Neuronal stem cell (in vitro differentiated cells): Measurements from ENCODE around the gene SLC18A3.

Experiments
- DNase-seq: peaks from one replicate; pipeline ENCODE4 v3.0.0-alpha.2; 2013; ENCODE audit warnings: low spot score
- H2AFZ ChIP-seq: one replicate; pipeline ENCODE4 v1.6.1; 2013; ENCODE audit warnings: mild to moderate bottlenecking, low read length, inconsistent platforms
- H2AK5ac ChIP-seq: 2 replicates; pipeline ENCODE4 v1.6.1; 2013; ENCODE audit warnings: low read depth, mild to moderate bottlenecking, inconsistent platforms, low read length, moderate library complexity, mixed read lengths
- H2BK120ac ChIP-seq: 2 replicates; pipeline ENCODE4 v1.6.1; 2013; ENCODE audit warnings: low read depth, mild to moderate bottlenecking, inconsistent platforms, low read length, moderate library complexity, mixed read lengths
- H2BK12ac ChIP-seq: one replicate; pipeline ENCODE4 v1.6.1; 2013; ENCODE audit warnings: low read length, inconsistent platforms
- H2BK15ac ChIP-seq: 2 replicates; pipeline ENCODE4 v1.6.1; 2013; ENCODE audit warnings: mild to moderate bottlenecking, low read length, inconsistent platforms, mixed read lengths
- H2BK5ac ChIP-seq: one replicate; pipeline ENCODE4 v1.6.1; 2013; ENCODE audit warnings: inconsistent platforms, mild to moderate bottlenecking, low read length, moderate library complexity
- H3K14ac ChIP-seq: one replicate; pipeline ENCODE4 v1.6.1; 2013; ENCODE audit warnings: low read length, inconsistent platforms
- H3K18ac ChIP-seq: 2 replicates; pipeline ENCODE4 v1.6.1; 2013; ENCODE audit warnings: low read length, inconsistent platforms
- H3K23ac ChIP-seq: 2 replicates; pipeline ENCODE4 v1.6.1; 2013; ENCODE audit warnings: low read depth, mild to moderate bottlenecking, mixed read lengths, low read length, inconsistent platforms; ENCODE audit not compliant: poor library complexity
- H3K27ac ChIP-seq: replicated peaks from 3 replicates; pipeline ENCODE4 v1.5.1; 2013; ENCODE audit warnings: low read length, inconsistent platforms
- H3K27me3 ChIP-seq, 3 experiments: 2 replicates each; pipeline ENCODE4 v1.6.1; 2013; ENCODE audit warnings: low read length in 3 of 3, mild to moderate bottlenecking in 2 of 3, inconsistent platforms in 1 of 3, low read depth in 1 of 3, mixed read lengths in 1 of 3, moderate library complexity in 1 of 3; ENCODE audit not compliant: control insufficient read depth in 3 of 3, insufficient read depth in 3 of 3
- H3K36me3 ChIP-seq, 2 donors: replicated peaks in 1 of 2; 2 replicates each; pipeline ENCODE4 v1.6.1; 2013; ENCODE audit warnings: low read length in 2 of 2; ENCODE audit not compliant: control insufficient read depth in 2 of 2, insufficient read depth in 2 of 2
- H3K4ac ChIP-seq: 2 replicates; pipeline ENCODE4 v1.6.1; 2013; ENCODE audit warnings: inconsistent platforms, mild to moderate bottlenecking, low read length, moderate library complexity
- H3K4me1 ChIP-seq, 2 donors: 1 replicate in 1 of 2; 2 replicates in 1 of 2; pipeline ENCODE4 v1.6.1; 2013; ENCODE audit warnings: low read length in 2 of 2, low read depth in 1 of 2; ENCODE audit not compliant: control insufficient read depth in 2 of 2, insufficient read depth in 1 of 2
- H3K4me2 ChIP-seq: one replicate; pipeline ENCODE4 v1.6.1; 2013; ENCODE audit warnings: mild to moderate bottlenecking, low read length, inconsistent platforms; ENCODE audit not compliant: insufficient read depth, poor library complexity, severe bottlenecking
- H3K4me3 ChIP-seq, 2 donors: 2 replicates each; pipeline ENCODE4 v1.5.1; 2013; ENCODE audit warnings: low read length in 2 of 2, mild to moderate bottlenecking in 2 of 2, inconsistent platforms in 1 of 2, moderate library complexity in 1 of 2
- H3K79me1 ChIP-seq: one replicate; pipeline ENCODE4 v1.6.1; 2013; ENCODE audit warnings: low read depth, mild to moderate bottlenecking, inconsistent platforms, low read length, moderate library complexity
- H3K9ac ChIP-seq: one replicate; pipeline ENCODE4 v1.6.1; 2013; ENCODE audit warnings: mild to moderate bottlenecking, low read depth, low read length, inconsistent platforms; ENCODE audit not compliant: poor library complexity
- H3K9me3 ChIP-seq, 2 donors: replicated peaks in 1 of 2; 2 replicates each; pipeline versions ENCODE3 to v1.6.1; 2013; ENCODE audit warnings: low read length in 2 of 2, mild to moderate bottlenecking in 2 of 2, inconsistent platforms in 1 of 2, low read depth in 1 of 2, mixed read lengths in 1 of 2, moderate library complexity in 1 of 2; ENCODE audit not compliant: control insufficient read depth in 2 of 2, insufficient read depth in 1 of 2
- H4K8ac ChIP-seq: one replicate; pipeline ENCODE4 v1.6.1; 2013; ENCODE audit warnings: low read depth, mild to moderate bottlenecking, inconsistent platforms, low read length, moderate library complexity
- H4K91ac ChIP-seq: one replicate; pipeline ENCODE4 v1.6.1; 2013; ENCODE audit warnings: low read length, low read depth, mild to moderate bottlenecking, inconsistent platforms; ENCODE audit not compliant: poor library complexity
- WGBS, 2 donors: extraction: QIAGEN DNeasy Blood & Tissue Kit; methylation state at CpG; one replicate each; pipeline ENCODE4 v1.1.7; 2013; ENCODE audit warnings: missing lambda C conversion rate in 2 of 2, mixed read lengths in 1 of 2; ENCODE audit not compliant: insufficient read length in 2 of 2, insufficient replicate concordance in 1 of 2; ENCODE audit errors: extremely low coverage in 2 of 2; 5-methylcytosine and 5-hydroxymethylcytosine counted together

Gene SLC18A3

DNA sequence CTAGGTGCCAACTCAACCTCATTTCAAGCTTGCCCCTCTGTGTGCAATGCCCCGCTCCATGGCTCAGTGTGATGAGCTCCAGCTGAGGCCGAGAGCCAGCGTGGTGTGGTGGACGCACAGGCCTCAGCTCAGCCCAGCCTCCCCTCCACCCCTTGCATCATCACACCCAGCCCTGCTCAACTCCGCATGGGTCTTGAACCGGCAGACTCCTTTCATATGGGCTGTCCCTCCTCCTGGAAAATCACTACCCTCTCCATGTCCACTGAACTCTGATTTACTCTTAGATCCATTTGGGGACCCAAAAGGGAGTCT, 16.6 kb upstream of the SLC18A3 start:
- H3K4me2 ChIP-seq = no peak overlapping the region
- no peak overlapping the region for H4K91ac ChIP-seq
- no peaks in the 10 kb centered on the region for H3K36me3 ChIP-seq
- H2BK15ac ChIP-seq = no peak overlapping the region
- WGBS, 2 donors = no CpG with 5 or more reads among the region's 6 CpGs
- H3K23ac ChIP-seq = no peak overlapping the region
- no peak overlapping the region for H3K14ac ChIP-seq
- no peak overlapping the region for H3K18ac ChIP-seq
- peaks cover 0 to 6% (median 2%) of the 10 kb centered on the region in 3 experiments for H3K27me3 ChIP-seq
- H4K8ac ChIP-seq = no peak overlapping the region
- no peak overlapping the region for H2BK120ac ChIP-seq
- no peak for DNase-seq
- H3K27ac ChIP-seq = no peak overlapping the region
- H2BK12ac ChIP-seq = no peak overlapping the region
- no peaks in the 10 kb centered on the region for H3K79me1 ChIP-seq
- no peak overlapping the region for H3K9ac ChIP-seq
- H3K4ac ChIP-seq = no peak overlapping the region
- no peak overlapping the region for H3K4me3 ChIP-seq
- no peak overlapping the region for H2BK5ac ChIP-seq
- H2AFZ ChIP-seq = no peak overlapping the region
- peaks cover 0 to 1% of the 10 kb centered on the region in 2 donors for H3K4me1 ChIP-seq
- no peak overlapping the region for H2AK5ac ChIP-seq
- H3K9me3 ChIP-seq = no peaks in the 10 kb centered on the region

DNA sequence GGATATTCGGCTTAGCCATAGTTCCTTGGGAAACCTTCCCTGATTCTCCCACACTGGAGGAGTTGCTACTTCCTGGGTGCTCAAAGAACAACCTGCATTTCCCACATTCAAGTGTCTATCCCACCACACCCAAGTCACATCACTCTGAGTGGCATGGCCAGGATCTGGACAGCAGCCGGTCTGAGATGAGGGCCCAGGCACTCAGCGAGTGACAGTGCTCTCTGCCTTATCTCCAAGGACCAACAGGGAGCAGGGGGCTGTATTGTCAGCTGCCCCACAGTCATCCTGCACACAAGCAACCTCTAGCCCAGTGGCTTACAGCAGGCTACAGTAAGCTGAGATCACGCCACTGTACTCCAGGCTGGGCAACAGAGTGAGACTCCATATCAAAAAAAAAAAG, 16.1 kb upstream of the SLC18A3 start:
- Histone ChIP-seq H3K4ac (no peak overlapping the region), H3K27me3 (peaks cover 0 to 6% (median 2%) of the 10 kb centered on the region in 3 experiments), H3K27ac (no peak overlapping the region), H3K36me3 (no peaks in the 10 kb centered on the region), H3K23ac (no peak overlapping the region), H2AK5ac (no peak overlapping the region), H4K8ac (no peak overlapping the region), H3K14ac (no peak overlapping the region), H2AFZ (no peak overlapping the region), H3K9me3 (no peaks in the 10 kb centered on the region), H3K79me1 (no peaks in the 10 kb centered on the region), H3K4me2 (no peak overlapping the region), H3K9ac (no peak overlapping the region), H3K4me1 (peaks cover 0 to 1% of the 10 kb centered on the region in 2 donors), H3K4me3 (no peak overlapping the region), H4K91ac (no peak overlapping the region), H2BK120ac (no peak overlapping the region), H2BK5ac (no peak overlapping the region), H2BK15ac (no peak overlapping the region), H2BK12ac (no peak overlapping the region), H3K18ac (no peak overlapping the region)
- no CpG with 5 or more reads among the region's 4 CpGs for WGBS, 2 donors
- DNase-seq = no peak

DNA sequence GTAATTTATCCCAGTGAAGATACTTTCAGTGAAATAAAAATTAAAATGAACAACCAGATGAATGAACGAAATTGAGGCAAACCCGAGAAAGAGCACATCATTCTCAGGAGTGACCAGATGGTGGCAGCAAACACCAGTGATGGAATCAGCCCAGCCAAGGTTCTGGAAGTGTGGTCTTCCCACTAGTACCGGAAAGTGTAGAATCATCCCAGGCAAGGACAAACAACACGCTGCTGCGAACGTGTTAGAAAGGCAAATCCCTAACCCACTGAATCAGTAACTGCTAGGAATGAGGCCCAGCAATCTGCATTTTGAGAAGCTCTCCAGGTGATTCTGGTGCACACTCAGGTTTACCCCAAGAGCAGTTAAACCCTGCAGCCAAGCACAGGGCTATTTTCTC, 15.5 kb upstream of the SLC18A3 start:
- Histone ChIP-seq H4K91ac (no peak overlapping the region), H3K4me2 (no peak overlapping the region), H3K18ac (no peak overlapping the region), H3K4me3 (no peak overlapping the region), H3K4ac (no peak overlapping the region), H3K27me3 (peaks cover 0 to 6% (median 2%) of the 10 kb centered on the region in 3 experiments), H2BK5ac (no peak overlapping the region), H3K23ac (no peak overlapping the region), H2BK120ac (no peak overlapping the region), H3K14ac (no peak overlapping the region), H2BK15ac (no peak overlapping the region), H2AK5ac (no peak overlapping the region), H3K36me3 (no peaks in the 10 kb centered on the region), H3K4me1 (peaks cover 0 to 1% of the 10 kb centered on the region in 2 donors), H3K27ac (no peak overlapping the region), H3K9me3 (no peaks in the 10 kb centered on the region), H3K9ac (no peak overlapping the region), H2AFZ (no peak overlapping the region), H4K8ac (no peak overlapping the region), H3K79me1 (no peaks in the 10 kb centered on the region), H2BK12ac (no peak overlapping the region)
- no peak for DNase-seq
- no CpG with 5 or more reads among the region's 6 CpGs for WGBS, 2 donors

- H3K18ac ChIP-seq = no peak overlapping the region
- H3K9ac ChIP-seq = no peak overlapping the region
- H3K27me3 ChIP-seq = peaks cover 0 to 6% (median 2%) of the 10 kb centered on the region in 3 experiments
- no peak overlapping the region for H3K4ac ChIP-seq
- no peak overlapping the region for H2AFZ ChIP-seq
- no peak overlapping the region for H2AK5ac ChIP-seq
- H2BK15ac ChIP-seq = no peak overlapping the region
- H3K23ac ChIP-seq = no peak overlapping the region
- H2BK5ac ChIP-seq = no peak overlapping the region
- H3K36me3 ChIP-seq = no peaks in the 10 kb centered on the region
- DNase-seq = no peak
- WGBS, 2 donors = no CpG with 5 or more reads among the region's 10 CpGs
- H3K14ac ChIP-seq = no peak overlapping the region
- H2BK12ac ChIP-seq = no peak overlapping the region
- H4K8ac ChIP-seq = no peak overlapping the region
- H4K91ac ChIP-seq = no peak overlapping the region
- no peaks in the 10 kb centered on the region for H3K9me3 ChIP-seq
- no peaks in the 10 kb centered on the region for H3K79me1 ChIP-seq
- H3K4me3 ChIP-seq = no peak overlapping the region
- H3K27ac ChIP-seq = no peak overlapping the region
- no peak overlapping the region for H3K4me2 ChIP-seq
- peaks cover 0 to 1% of the 10 kb centered on the region in 2 donors for H3K4me1 ChIP-seq
- no peak overlapping the region for H2BK120ac ChIP-seq
Observed at GRCh38 chr10:49595003-49595712, 15.0 kb upstream of the SLC18A3 start.
